ENCODE results near the gene SQOR.

The SQOR gene

GRCh38 chr15:45654749-45655148 is 19.9 kb downstream of the SQOR start:
- intact Hi-C loops (cut with DNase I), result no loop called here
- DNase-seq, result no peak

GRCh38 chr15:45657254-45657653 is 22.4 kb downstream of the SQOR start:
- intact Hi-C loops (cut with DNase I), result no loop called here
- no peak for DNase-seq

- no peak for DNase-seq
- intact Hi-C loops (cut with DNase I), result no loop called here
These were observed 23.1 kb downstream of the SQOR start for GRCh38 chr15:45657764-45658545.

GRCh38 chr15:45660231-45660979 is 25.6 kb downstream of the SQOR start:
- intact Hi-C loops (cut with DNase I), result no loop called here
- DNase-seq, result no peak

GRCh38 chr15:45662375-45662774 is 27.5 kb downstream of the SQOR start:
- DNase-seq, result no peak
- intact Hi-C loops (cut with DNase I), result no loop called here

GRCh38 chr15:45664451-45664850 is 29.6 kb downstream of the SQOR start:
- intact Hi-C loops (cut with DNase I), result no loop called here
- no peak for DNase-seq

GRCh38 chr15:45665261-45665660 is 30.4 kb downstream of the SQOR start:
- intact Hi-C loops (cut with DNase I), result no loop called here
- no peak for DNase-seq

GRCh38 chr15:45666119-45666875 is 31.5 kb downstream of the SQOR start:
- DNase-seq, result no peak
- intact Hi-C loops (cut with DNase I), result no loop called here

GRCh38 chr15:45667002-45667401 is 32.2 kb downstream of the SQOR start:
- intact Hi-C loops (cut with DNase I), result no loop called here
- no peak for DNase-seq

GRCh38 chr15:45668386-45668785 is 33.6 kb downstream of the SQOR start:
- intact Hi-C loops (cut with DNase I), result no loop called here
- DNase-seq, result no peak

GRCh38 chr15:45669422-45669821 is 34.6 kb downstream of the SQOR start:
- no peak for DNase-seq
- intact Hi-C loops (cut with DNase I), result no loop called here

GRCh38 chr15:45670091-45670490 is 35.3 kb downstream of the SQOR start:
- intact Hi-C loops (cut with DNase I), result no loop called here
- DNase-seq, result no peak

GRCh38 chr15:45670511-45670910 is 35.7 kb downstream of the SQOR start:
- DNase-seq, result no peak
- intact Hi-C loops (cut with DNase I), result no loop called here

- intact Hi-C loops (cut with DNase I), result no loop called here
- DNase-seq, result no peak
These were observed 39.8 kb downstream of the SQOR start for GRCh38 chr15:45674677-45675076.

GRCh38 chr15:45677797-45678196 is 43.0 kb downstream of the SQOR start:
- intact Hi-C loops (cut with DNase I), result no loop called here

GRCh38 chr15:45678459-45679178 is 43.8 kb downstream of the SQOR start:
- no peak for DNase-seq
- intact Hi-C loops (cut with DNase I), result no loop called here

More at GRCh38 chr15:45677797-45678196, 43.0 kb downstream of the SQOR start:
- no peak for DNase-seq

GRCh38 chr15:45684533-45684932 is 49.7 kb downstream of the SQOR start:
- intact Hi-C loops (cut with DNase I), result no loop called here
- DNase-seq, result no peak

- intact Hi-C loops (cut with DNase I), result no loop called here
- no peak for DNase-seq
These were observed 54.8 kb downstream of the SQOR start for GRCh38 chr15:45689616-45690015.

GRCh38 chr15:45690581-45691260 is 55.9 kb downstream of the SQOR start:
- intact Hi-C loops (cut with DNase I), result no loop called here
- DNase-seq, result no peak

GRCh38 chr15:45701108-45701507 is 66.3 kb downstream of the SQOR start:
- intact Hi-C loops (cut with DNase I), result no loop called here
- DNase-seq, result no peak
